OCI-LY1 (cell line): ENCODE results near the gene DNAJB6.

Source experiments
- H2AFZ ChIP-seq: fragments of 200-600 bp; sonication (generic), shearing (Covaris generic); 2 replicates; pipeline ENCODE4 v1.6.0; 2014; ENCODE audit warnings: antibody characterized with exemption, mild to moderate bottlenecking, low read length
- H3F3A ChIP-seq: fragments of 200-600 bp; sonication (generic), shearing (Covaris generic); 2 replicates; pipeline ENCODE4 v1.6.0; 2014; ENCODE audit warnings: mild to moderate bottlenecking, antibody characterized with exemption, low read length, moderate library complexity; ENCODE audit not compliant: insufficient read depth
- H3K27ac ChIP-seq: fragments of 200-600 bp; sonication (generic); 2 replicates; pipeline ENCODE4 v1.5.1; 2014; ENCODE audit warnings: low read length, mixed run types, mild to moderate bottlenecking, low read depth; ENCODE audit not compliant: poor library complexity, severe bottlenecking
- H3K27me3 ChIP-seq: fragments of 200-600 bp; sonication (generic); 2 replicates; pipeline ENCODE4 v1.6.0; 2014; ENCODE audit warnings: antibody characterized with exemption, mild to moderate bottlenecking, low read length, moderate library complexity; ENCODE audit not compliant: insufficient read depth
- H3K36me3 ChIP-seq: fragments of 200-600 bp; sonication (generic); 2 replicates; pipeline ENCODE4 v1.6.1; 2014; ENCODE audit warnings: mild to moderate bottlenecking, antibody characterized with exemption, low read length, moderate library complexity, mixed read lengths; ENCODE audit not compliant: insufficient read depth
- H3K4me1 ChIP-seq: fragments of 200-600 bp; sonication (generic); 2 replicates; pipeline ENCODE4 v1.5.1; 2014; ENCODE audit warnings: mild to moderate bottlenecking, low read length, moderate library complexity; ENCODE audit not compliant: insufficient read depth, severe bottlenecking
- H3K4me2 ChIP-seq: fragments of 200-600 bp; sonication (generic), shearing (Covaris generic); 2 replicates; pipeline ENCODE4 v1.6.1; 2014; ENCODE audit warnings: low read length
- H3K4me3 ChIP-seq: fragments of 200-600 bp; sonication (generic); 2 replicates; pipeline ENCODE4 v1.5.1; 2014; ENCODE audit warnings: low read length, low read depth, mild to moderate bottlenecking, mixed read lengths; ENCODE audit not compliant: poor library complexity, severe bottlenecking
- H3K79me2 ChIP-seq: fragments of 200-600 bp; shearing (Covaris generic); 2 replicates; pipeline ENCODE4 v1.6.1; 2016; ENCODE audit warnings: mixed run types, low read length, mixed read lengths; ENCODE audit not compliant: insufficient read depth
- H3K9ac ChIP-seq: fragments of 200-600 bp; sonication (generic), shearing (Covaris generic); 2 replicates; pipeline ENCODE4 v1.6.1; 2014; ENCODE audit warnings: mild to moderate bottlenecking, low read length, mixed read lengths
- H3K9me2 ChIP-seq: fragments of 200-600 bp; sonication (generic), shearing (Covaris generic); 2 replicates; pipeline ENCODE4 v1.6.1; 2014; ENCODE audit warnings: low read depth, mild to moderate bottlenecking, low read length, mixed read lengths
- H3K9me3 ChIP-seq: fragments of 200-600 bp; shearing (Covaris generic); 2 replicates; pipeline ENCODE4 v1.6.1; 2014; ENCODE audit warnings: low read length, mixed read lengths
- H4K20me1 ChIP-seq: fragments of 200-600 bp; sonication (generic), shearing (Covaris generic); 2 replicates; pipeline ENCODE4 v1.6.0; 2016; ENCODE audit warnings: mild to moderate bottlenecking, low read length; ENCODE audit not compliant: insufficient read depth
- CTCF ChIP-seq: fragments of 200-600 bp; sonication (generic), shearing (Covaris generic); IDR thresholded peaks from 2 replicates; pipeline ENCODE4 v1.5.1; 2017; ENCODE audit warnings: mild to moderate bottlenecking, antibody characterized with exemption, low read length, moderate library complexity, mixed read lengths
- EZH2 ChIP-seq: fragments of 200-600 bp; sonication (generic), shearing (Covaris generic); IDR thresholded peaks from 2 replicates; pipeline ENCODE4 v1.8.0; 2017; ENCODE audit warnings: borderline replicate concordance, mixed run types, mild to moderate bottlenecking, antibody characterized with exemption, low read length, moderate library complexity, mixed read lengths

The DNAJB6 gene

GRCh38 chr7:157339777-157340677 is 3.2 kb downstream of the DNAJB6 start:
- Histone ChIP-seq H4K20me1 (no peaks in the 10 kb centered on the region), H3K9me3 (no peaks in the 10 kb centered on the region), H3K9me2 (no peaks in the 10 kb centered on the region), H3K27me3 (no peaks in the 10 kb centered on the region), H3K4me2 (peak overlapping the region; percentile 69), H3K4me1 (peaks cover 75% of the 10 kb centered on the region), H3K36me3 (peaks cover 9% of the 10 kb centered on the region), H3K79me2 (peaks cover 74% of the 10 kb centered on the region), H3K27ac (peak overlapping the region; percentile 77), H3K4me3 (peak overlapping the region; percentile 70), H2AFZ (no peak overlapping the region), H3K9ac (no peak overlapping the region), H3F3A (no peaks in the 10 kb centered on the region)
- TF ChIP-seq CTCF (peak; percentile 99), EZH2 (no peak)

GRCh38 chr7:157347217-157347904 is 10.6 kb downstream of the DNAJB6 start:
- H3K27ac ChIP-seq, result peak overlapping the region; percentile 16
- no peaks in the 10 kb centered on the region for H3F3A ChIP-seq
- peaks cover 100% of the 10 kb centered on the region for H3K79me2 ChIP-seq
- no peak overlapping the region for H3K9ac ChIP-seq
- H3K4me1 ChIP-seq, result peaks cover 89% of the 10 kb centered on the region
- H3K9me2 ChIP-seq, result no peaks in the 10 kb centered on the region
- no peak for TF ChIP-seq CTCF
- TF ChIP-seq EZH2, result no peak
- H3K27me3 ChIP-seq, result no peaks in the 10 kb centered on the region
- H2AFZ ChIP-seq, result no peak overlapping the region
- peaks cover 12% of the 10 kb centered on the region for H4K20me1 ChIP-seq
- H3K4me2 ChIP-seq, result no peak overlapping the region
- H3K36me3 ChIP-seq, result peaks cover 12% of the 10 kb centered on the region
- no peaks in the 10 kb centered on the region for H3K9me3 ChIP-seq
- no peak overlapping the region for H3K4me3 ChIP-seq

- Histone ChIP-seq H2AFZ (no peak overlapping the region), H3K36me3 (peaks cover 12% of the 10 kb centered on the region), H3K9ac (no peak overlapping the region), H3K9me3 (no peaks in the 10 kb centered on the region), H3F3A (no peaks in the 10 kb centered on the region), H3K4me3 (no peak overlapping the region), H3K79me2 (peaks cover 100% of the 10 kb centered on the region), H3K27me3 (no peaks in the 10 kb centered on the region), H4K20me1 (peaks cover 12% of the 10 kb centered on the region), H3K27ac (no peak overlapping the region), H3K4me2 (no peak overlapping the region), H3K9me2 (no peaks in the 10 kb centered on the region), H3K4me1 (peaks cover 88% of the 10 kb centered on the region)
- TF ChIP-seq EZH2 (no peak), CTCF (no peak)
Observed at GRCh38 chr7:157348548-157348947, 11.7 kb downstream of the DNAJB6 start.
